ENCODE measurements around the gene IL17A.

IL17A gene

GRCh38 chr6:52186075-52186474 is at the start of gene IL17A:
Gene IL17A, plus strand, starts transcription at chr6:52186375. Its CDS starts 57 bp downstream, at chr6:52186432.
- no peak for TF ChIP-seq CTCF (IDR thresholded peaks at IDR 0.05; ENCODE audit: low read depth, low read length)

DNA sequence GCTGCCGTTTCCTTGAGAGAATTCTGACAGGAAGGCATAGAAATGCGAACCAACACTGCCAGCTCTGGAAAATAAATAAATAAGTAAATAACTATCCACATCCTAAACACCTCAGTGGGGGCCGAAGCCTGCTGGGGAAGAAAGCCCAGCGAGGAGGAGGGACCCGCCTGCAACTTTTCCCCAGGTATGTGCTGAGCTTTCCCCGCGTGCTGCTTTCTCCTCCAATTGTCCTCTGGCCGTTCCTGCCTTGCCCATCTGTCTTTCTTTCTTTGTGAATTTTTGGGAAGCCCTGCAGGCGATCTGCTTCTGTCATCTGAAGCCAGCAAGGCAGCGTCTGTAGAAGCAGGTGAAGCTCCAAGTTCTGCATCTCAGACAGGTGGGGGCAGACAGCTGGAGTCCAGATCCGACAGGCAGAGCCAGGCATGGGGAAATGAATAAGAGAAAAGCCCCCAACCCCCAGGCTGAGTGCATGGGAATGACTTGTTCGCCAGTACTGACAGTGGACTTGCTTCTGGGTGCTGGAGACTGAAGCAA is 49.2 kb upstream of the IL17A start:
- no peak for DNase-seq (ENCODE audit: extremely low read depth, low read depth)
- TF ChIP-seq CTCF (IDR thresholded peaks at IDR 0.05; ENCODE audit: low read depth, low read length) = no peak

More at GRCh38 chr6:52186075-52186474, at the start of gene IL17A:
- no peak for DNase-seq (ENCODE audit: extremely low read depth, low read depth)

DNA sequence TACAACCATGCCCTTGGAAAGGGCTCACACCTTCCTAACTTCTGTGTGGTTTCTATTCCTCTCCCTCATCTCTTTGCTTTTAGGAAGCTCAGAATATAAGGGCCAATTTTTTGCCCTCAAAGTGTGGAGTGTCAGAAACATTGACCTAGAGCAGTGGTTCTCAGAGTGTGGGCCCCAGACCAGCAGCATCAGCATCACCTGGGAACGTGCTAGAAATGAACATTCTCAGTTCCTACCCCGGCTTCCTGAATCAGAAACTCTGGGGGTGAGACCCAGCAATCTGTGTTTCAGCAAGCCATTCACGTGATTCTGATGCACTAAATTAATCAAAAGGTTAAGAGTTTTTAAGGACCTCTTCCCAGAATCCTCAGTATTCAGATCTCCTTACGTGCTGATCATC is 47.9 kb upstream of the IL17A start:
- no peak for TF ChIP-seq CTCF (IDR thresholded peaks at IDR 0.05; ENCODE audit: low read depth, low read length)
- DNase-seq (ENCODE audit: extremely low read depth, low read depth) = no peak

- no peak for DNase-seq (ENCODE audit: extremely low read depth, low read depth)
- no peak for TF ChIP-seq CTCF (IDR thresholded peaks at IDR 0.05; ENCODE audit: low read depth, low read length)
These were observed 46.0 kb upstream of the IL17A start for GRCh38 chr6:52139985-52140680.

DNA sequence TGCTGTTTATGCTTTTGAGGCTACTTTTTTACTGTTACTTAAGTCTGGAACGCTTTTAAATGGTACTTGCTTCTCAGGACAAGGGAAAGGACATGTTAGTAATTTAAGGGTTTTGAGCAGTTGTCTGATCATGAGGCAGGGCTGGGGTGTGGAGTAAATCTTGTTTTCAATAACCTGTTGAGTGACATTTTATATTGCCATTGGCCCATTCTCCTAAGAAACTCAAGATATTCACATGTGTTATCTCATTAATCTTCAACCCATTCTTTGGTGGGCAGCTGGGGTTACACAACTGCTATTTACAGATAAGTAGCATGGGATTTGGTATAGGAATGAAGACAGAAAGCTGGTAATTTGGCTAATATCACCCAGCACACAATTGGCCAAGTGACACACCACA is 44.6 kb upstream of the IL17A start:
- no peak for DNase-seq (ENCODE audit: extremely low read depth, low read depth)
- TF ChIP-seq CTCF (IDR thresholded peaks at IDR 0.05; ENCODE audit: low read depth, low read length) = no peak

DNA sequence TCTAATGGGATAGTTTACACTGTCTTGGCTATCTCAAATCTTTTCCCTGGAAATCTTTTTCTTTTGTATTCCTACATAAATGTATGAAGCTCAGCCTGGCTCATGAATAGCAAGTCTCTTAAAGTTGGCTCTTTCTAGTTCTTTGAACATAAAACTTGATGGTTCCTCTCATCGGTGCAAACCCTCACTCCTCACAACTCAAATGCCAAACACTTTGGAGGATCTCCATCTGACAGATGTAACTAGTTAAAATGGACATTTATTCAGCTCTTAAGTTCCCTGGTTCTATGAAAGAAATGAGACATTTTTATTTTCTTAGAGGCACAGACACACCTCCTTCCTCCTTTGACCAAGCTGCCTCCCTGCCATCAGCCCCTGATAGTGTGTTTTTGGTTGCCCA is 43.6 kb upstream of the IL17A start:
- TF ChIP-seq CTCF (IDR thresholded peaks at IDR 0.05; ENCODE audit: low read depth, low read length) = no peak
- no peak for DNase-seq (ENCODE audit: extremely low read depth, low read depth)

DNA sequence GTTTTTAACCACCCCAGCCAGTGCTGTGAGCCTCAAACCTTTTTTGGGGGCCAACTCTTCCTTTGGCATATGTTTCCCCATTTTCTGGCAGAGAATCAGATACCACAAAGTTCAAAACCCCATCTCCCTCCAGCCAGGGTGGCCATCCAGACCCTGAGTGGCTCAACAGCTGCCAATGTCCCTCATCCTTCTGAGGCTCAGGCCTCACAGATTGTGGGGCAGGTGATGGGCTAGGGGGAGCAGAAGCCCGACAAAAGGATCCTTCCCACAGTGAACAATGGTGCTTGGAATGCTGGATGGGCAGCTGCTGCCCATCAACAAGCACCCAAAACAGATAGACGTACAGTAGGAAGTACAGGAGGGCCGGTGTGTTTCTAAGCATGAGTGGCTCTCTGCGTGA is 42.6 kb upstream of the IL17A start:
- no peak for TF ChIP-seq CTCF (IDR thresholded peaks at IDR 0.05; ENCODE audit: low read depth, low read length)
- no peak for DNase-seq (ENCODE audit: extremely low read depth, low read depth)

All from AG09319 (cell line).